NCI-H2196 (cell line): Measurements from ENCODE around the gene RALGPS1.

Experiments
- DNase-seq: peaks from one replicate; lab custom pipeline; 2025; ENCODE audit not compliant: unreplicated experiment; lab: John Stamatoyannopoulos, UW

RALGPS1 gene

GRCh38 chr9:127114606-127115005 is 200.0 kb downstream of the RALGPS1 start:
- DNase-seq, result no peak

DNA sequence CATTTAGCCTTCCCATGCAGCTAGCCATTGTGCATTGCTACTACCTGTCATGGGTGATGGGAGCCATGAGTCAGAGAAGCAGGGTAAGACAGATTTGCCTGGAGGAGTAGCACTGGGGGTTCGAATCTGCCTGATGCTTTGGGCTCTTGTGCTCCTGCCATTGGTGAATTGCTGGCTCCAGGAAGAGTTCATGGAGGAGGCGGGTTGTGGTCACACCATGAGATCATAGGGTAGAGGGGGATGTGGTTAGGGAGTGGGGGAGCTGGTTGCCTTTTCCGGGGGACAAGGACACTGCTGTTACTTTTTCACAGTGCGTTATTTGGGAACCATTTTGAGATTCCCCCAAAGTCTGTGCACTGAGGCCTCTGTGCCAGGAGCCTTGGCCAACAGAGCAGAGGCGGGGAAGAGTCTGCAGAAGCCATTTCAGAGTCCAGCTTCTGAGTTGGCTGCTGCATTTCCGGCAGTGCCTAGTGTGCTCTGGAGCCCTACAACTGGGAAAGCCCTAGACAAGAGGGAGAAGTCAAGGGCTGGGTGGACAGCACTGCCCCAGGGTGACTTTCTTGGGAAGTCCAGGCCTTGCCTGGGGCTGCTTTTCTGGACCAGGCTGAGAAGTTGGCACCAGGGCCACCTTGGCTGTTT is 201.6 kb downstream of the RALGPS1 start:
- DNase-seq, result no peak

DNA sequence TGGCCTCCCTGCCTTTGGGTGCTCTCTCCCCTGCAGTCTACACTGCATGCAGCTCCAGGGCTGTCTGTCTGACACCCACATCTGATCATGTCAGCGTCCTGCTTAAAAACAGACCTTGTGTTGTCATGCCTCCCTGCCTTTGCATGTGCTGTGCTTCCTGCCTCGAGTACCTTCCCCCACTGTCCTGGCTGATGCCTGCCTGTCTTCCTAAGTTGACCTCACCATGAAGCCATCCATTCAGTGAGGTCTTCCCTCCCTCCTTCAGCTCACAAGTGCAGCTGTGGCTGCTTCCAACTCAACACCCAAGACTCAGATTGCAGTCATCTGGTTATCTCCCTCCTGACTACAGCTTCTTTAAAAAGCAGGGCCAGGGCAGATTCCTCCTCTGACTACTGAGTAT is 202.4 kb downstream of the RALGPS1 start:
- no peak for DNase-seq

- DNase-seq, result no peak
Measured at GRCh38 chr9:127117801-127118200, 203.2 kb downstream of the RALGPS1 start.

DNA sequence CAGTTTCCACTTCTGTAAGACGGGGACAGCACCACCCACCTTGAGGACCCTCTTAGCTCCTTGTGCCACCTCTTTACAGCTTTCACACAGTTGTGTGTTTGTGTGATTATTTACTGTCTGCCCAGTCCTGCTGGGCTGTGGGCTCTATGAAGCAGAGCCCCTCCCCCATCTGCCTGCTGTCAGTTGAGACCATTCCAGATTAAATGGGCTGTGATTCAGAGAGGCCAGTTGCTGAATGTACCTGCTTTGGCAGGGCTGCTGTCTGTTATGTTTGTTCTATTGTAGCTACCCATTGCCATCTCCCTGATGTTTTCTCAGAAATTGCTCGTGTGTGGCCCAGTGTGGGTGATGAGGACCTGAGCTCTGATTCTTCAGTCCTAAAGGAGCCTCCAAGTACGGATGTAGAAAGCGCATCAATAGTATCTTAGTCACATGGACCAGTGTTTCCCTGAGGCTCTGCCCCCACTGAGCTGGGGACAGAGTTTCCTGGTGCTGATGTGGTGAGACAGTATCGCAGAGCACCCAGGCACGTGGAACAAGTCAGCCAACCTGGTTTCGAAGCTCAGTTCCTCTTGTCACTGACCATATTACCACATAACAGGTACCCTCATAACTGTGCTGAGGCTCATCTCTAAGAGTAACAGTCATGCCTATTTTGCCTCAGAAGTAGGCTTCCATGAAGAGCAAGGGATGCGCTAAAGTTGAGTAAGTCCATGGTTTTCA is 204.2 kb downstream of the RALGPS1 start:
- DNase-seq, result no peak

GRCh38 chr9:127119320-127119709 is 204.7 kb downstream of the RALGPS1 start:
- no peak for DNase-seq

DNA sequence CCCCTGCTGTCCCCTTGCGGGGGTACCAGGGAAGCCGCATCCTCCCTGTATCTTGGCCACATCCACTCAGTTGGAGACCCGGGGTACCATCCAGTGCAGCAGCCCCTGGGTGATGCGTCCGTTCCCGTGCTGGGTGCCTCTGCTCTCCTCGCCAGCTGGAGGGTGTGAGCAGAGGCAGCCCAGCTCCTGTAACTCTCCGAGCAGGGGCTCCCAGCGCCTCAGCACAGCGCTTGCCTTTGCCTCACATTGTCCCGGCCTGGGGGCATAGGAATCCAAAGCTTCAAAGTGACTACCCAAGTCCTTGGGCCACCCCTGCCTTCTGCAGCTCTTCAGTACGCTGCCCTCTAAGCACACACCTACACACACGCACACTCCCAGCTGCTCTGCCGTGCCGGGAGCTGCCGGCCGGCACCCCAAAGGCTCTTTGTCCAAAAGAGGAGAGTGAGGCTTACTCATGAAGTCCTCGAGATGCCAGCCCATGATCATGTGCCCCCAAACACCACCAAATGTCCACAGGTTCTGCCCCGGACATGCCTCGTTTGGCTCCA is 207.1 kb downstream of the RALGPS1 start:
- no peak for DNase-seq

DNA sequence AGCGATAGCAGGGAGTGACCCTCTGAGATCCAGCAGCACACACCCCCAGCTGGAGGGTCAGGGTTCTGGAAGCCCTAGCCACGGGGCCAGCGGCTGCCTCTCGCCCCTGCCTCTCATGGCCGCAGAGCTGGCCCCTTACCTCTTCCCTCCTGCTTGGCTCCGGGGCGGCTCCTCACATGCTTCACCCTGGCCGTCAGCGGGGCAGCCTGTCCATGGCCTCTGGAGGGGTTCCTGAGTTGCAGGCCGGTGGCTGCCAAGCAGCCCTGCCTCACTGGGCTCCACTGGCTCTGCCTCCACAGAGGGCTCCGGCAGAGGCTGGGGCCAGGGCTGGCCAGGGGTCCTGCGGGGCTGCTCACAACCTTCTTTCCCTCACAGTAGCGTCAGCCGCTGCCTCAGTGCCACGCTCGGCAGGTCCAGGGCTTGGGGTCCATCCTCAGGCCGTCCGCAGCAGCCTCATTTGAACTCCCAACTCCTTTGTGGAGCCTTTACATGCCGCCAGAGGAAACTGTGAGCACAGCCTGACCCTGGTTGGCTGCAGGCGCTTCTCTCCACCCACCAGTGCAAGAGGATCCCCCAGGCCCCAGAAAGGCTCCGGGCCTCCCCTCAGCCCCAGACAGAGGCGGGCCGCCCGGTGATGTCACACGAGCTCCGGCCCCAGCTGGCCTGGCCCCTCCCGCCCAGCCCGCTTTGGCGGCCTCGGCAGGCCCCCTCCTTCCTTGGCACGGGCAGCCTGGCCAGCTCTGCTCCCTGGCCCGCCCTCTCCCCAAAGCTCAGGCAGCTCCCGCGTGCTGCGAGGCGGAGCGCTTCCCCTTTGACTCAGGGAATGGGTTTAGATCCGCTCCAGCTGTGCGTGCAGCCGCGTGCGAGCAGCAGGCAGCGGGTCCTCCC is 207.8 kb downstream of the RALGPS1 start, which contains the start of gene ANGPTL2:
Gene ANGPTL2 (minus strand): TSS at position 460 of the 888 bp plus-strand sequence. CDS start 13,904 bp downstream, outside the sequence.
- no peak for DNase-seq

DNA sequence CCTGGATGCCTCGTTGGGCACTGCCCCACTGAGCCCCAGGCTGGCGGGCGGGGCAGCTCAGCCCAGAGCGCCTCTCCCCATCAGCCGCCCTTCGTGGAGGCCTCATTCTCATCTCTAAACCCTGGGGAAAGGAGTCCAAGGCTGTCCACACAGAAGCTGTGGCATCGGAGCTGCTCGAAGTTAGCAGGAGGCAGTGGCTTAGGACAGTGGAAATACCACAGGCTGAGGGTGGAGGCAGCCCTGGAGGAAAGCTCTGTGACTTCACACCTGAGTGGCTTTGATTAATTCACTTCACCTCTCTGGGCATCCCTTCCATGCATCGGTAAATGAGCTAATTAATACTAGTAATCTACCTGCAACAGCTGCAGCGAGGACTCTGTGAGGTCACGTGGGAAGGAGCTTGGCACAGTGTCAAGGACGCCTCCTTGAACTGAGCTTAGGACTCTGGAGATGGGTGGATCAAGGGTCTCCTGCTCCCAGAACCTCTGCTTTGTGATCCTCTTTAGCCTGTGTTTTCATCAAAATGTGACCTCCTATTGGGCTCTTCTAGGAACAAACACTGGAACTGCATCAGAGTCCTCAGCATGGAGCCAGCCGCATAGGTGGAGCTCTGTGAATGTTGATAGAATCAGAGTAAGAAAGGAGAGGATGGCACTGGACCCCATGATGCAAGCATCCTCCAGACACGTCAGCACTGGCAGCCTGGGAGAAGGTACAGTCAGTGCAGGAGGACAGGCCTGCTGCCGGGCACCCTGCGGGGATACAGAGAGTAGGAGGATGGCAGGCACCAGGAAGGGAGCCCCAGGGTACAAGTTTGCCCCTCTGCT is 208.7 kb downstream of the RALGPS1 start:
- no peak for DNase-seq

DNA sequence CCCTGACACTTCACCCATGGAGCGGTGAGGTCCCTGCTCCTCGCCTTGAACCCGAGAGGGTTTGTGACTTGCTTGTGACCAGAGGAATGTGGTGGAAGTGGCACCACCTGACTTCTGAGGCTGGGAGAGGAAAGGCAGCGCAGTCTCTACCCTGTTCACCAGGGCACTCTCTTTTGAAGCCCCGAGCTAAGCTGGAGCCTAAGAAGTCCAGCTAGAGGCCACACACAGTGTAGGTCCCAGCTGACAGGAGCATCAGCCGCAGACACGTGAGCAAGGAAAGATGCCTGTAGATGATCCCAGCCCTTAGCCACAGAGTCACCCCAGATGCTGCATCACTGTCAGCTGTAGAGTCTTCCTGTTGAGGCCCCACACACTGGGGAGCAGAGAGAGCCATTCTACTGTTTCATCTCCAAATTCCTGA is 209.5 kb downstream of the RALGPS1 start:
- no peak for DNase-seq

DNA sequence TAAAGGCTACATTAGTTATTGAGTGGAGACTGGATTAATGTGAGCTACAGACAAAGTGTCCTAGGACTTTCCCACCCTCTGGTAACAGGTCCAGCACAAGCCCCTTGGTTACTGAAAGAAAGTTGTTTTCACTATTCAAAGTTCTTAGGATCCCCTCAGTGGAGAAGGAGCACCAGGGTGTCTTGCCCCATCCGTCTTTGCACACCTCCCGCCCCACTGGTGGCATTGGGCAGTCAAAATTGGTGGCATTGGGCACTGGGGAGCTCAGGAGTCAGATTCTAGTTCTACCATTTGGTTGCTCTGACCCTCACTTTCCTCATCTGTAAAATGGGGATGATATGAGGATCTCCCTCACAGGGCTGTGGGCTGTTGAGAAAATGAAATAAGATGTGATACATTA is 210.2 kb downstream of the RALGPS1 start:
- no peak for DNase-seq

DNA sequence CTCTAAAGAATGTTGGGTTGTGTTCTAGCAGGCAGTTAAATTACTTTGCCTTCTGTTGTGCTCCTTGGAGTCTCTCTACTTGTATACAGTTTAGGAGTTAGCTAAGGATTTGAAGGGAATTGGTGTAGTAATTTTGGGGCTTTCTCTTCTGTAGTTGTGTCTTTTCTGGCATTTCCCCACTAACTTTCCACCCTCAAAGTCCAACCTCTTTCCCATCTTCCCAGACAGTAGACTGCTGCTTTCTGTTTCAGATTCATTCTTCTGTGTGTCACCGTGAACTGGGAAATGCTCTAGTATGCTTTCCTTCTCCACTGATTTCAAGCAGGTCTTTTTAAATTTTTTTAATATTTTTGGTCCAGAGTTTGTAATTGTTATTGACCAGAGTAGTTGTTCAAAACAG is 212.4 kb downstream of the RALGPS1 start:
- no peak for DNase-seq

GRCh38 chr9:127128341-127129072 is 213.9 kb downstream of the RALGPS1 start:
- DNase-seq, result no peak

GRCh38 chr9:127129073-127129717 is 214.6 kb downstream of the RALGPS1 start:
- no peak for DNase-seq

GRCh38 chr9:127129718-127130085 is 215.1 kb downstream of the RALGPS1 start:
- no peak for DNase-seq

GRCh38 chr9:127130235-127130634 is 215.7 kb downstream of the RALGPS1 start:
- DNase-seq, result no peak

DNA sequence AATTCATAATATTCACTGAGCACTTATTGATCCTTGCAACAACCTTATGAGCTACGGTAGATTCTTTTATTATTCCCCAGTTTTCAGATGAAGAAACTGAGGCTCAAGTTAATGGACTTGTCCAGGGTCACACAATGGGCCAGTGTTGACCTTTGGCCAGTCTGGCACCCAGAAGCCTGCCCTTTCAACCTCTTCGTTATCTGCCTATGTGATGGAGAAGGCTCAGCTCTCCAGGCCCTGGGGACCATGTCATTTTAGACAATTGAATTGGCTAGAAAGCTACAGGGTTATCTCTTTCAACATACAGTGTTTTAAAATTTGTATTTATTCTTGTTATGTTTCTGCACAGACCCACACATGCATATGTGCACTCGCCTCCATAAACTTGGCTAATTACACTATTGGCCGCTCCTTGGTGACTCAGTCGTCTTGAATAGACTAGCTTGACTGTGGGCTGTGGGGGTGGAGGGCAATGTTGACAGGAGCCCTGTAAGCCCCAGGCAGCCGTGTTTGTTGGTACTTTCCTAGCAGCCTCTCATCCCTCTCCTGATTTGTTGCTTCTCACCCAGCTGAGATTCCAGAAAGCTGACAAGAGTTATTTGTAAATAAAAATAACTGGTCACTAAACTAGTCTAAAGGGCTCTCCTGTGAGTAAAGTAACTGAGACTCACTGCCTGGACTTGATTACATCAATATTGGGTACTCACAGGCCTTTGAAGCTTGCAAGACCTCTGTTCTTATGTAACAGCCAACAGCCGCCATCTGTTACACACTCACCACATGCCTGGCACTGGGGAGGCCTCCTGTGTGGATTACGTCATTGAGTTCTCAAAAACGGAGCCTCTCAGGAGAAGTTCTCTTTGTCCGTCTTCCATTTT is 216.3 kb downstream of the RALGPS1 start:
- DNase-seq, result no peak

DNA sequence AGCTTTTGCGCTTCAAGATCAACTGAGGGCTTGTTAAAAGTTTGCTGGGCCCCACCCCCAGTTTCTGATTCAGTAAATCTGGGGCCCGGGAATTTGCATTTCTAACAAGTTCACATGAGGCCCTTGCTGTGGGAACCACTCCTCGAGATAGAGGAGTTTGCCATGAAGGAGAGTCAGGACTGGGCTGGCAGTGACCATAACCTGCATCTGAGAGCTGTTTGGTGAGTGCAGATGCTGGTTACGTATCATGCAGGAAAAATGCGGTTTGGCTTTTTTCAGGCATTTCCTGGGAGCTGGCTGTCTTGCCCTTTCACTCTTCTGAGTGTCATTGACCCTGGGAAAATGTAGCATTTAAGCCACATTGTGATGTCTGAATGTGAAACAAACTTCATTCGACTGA is 217.3 kb downstream of the RALGPS1 start:
- DNase-seq, result no peak
